ENCODE data around the gene NINJ2. TPM values are rescaled to one million over a fixed set of nuclear protein-coding genes. Genes with fewer than 3 reads are reported as not detected.

The NINJ2 gene
- total and polyA plus RNA-seq, 2 experiments from 2014 or later = 4.9 to 5.2 TPM

- peaks cover 31% of the 10 kb centered on the region for H3K27me3 ChIP-seq (replicated peaks; ENCODE audit: insufficient read depth)
- in situ Hi-C loops (cut with MboI) = no loop called here
- no peaks in the 10 kb centered on the region for H4K20me1 ChIP-seq (ENCODE audit: insufficient read depth)
- no peak for DNase-seq
- H3K9me3 ChIP-seq (ENCODE audit: low read depth) = no peaks in the 10 kb centered on the region
- H3F3A ChIP-seq (ENCODE audit: insufficient read depth) = no peaks in the 10 kb centered on the region
- no peaks in the 10 kb centered on the region for H3K79me2 ChIP-seq (ENCODE audit: insufficient read depth)
- 59 to 62% methylated on average over 10 to 13 of the region's 13 CpGs for WGBS, 2 experiments (ENCODE audit: low coverage in 1 of 2, low lambda C conversion rate in 2 of 2, missing lambda C conversion rate in 2 of 2)
- no peaks in the 10 kb centered on the region for H3K36me3 ChIP-seq (ENCODE audit: low read depth)
- H3K4me3 ChIP-seq = no peak overlapping the region
- no peak overlapping the region for H3K9ac ChIP-seq
- H3K9me2 ChIP-seq (ENCODE audit: insufficient read depth) = no peaks in the 10 kb centered on the region
- peaks cover 5% of the 10 kb centered on the region; the same call in 1 of the 2 replicates for H3K4me1 ChIP-seq (ENCODE audit: insufficient read depth)
- H3K4me2 ChIP-seq (ENCODE audit: unreplicated experiment) = no peak overlapping the region
- peak overlapping the region; percentile 22; the same call in 1 of the 2 replicates for H2AFZ ChIP-seq
- TF ChIP-seq EZH2phosphoT487 (IDR thresholded peaks at IDR 0.05; ENCODE audit: insufficient read depth, low read depth) (no peak), EZH2 (IDR thresholded peaks at IDR 0.05; ENCODE audit: insufficient read depth, poor library complexity, severe bottlenecking) (no peak)
- no peak overlapping the region for H3K27ac ChIP-seq
Observed at GRCh38 chr12:547883-548470, 115.3 kb downstream of the NINJ2 start.

- DNase-seq = peak; percentile 76
- Histone ChIP-seq H3K36me3 (ENCODE audit: low read depth) (no peaks in the 10 kb centered on the region), H4K20me1 (ENCODE audit: insufficient read depth) (no peaks in the 10 kb centered on the region), H2AFZ (peak overlapping the region; percentile 22), H3K9me3 (ENCODE audit: low read depth) (no peaks in the 10 kb centered on the region), H3K27me3 (replicated peaks; ENCODE audit: insufficient read depth) (peaks cover 24% of the 10 kb centered on the region), H3K9ac (no peak overlapping the region), H3K4me2 (ENCODE audit: unreplicated experiment) (peak overlapping the region; percentile 65), H3K9me2 (ENCODE audit: insufficient read depth) (no peaks in the 10 kb centered on the region), H3F3A (ENCODE audit: insufficient read depth) (no peaks in the 10 kb centered on the region), H3K4me1 (ENCODE audit: insufficient read depth) (peaks cover 5% of the 10 kb centered on the region; the same call in 1 of the 2 replicates), H3K27ac (no peak overlapping the region), H3K79me2 (ENCODE audit: insufficient read depth) (no peaks in the 10 kb centered on the region), H3K4me3 (peak overlapping the region; percentile 58)
- WGBS, 2 experiments (ENCODE audit: low coverage in 1 of 2, low lambda C conversion rate in 2 of 2, missing lambda C conversion rate in 2 of 2) = 5 to 9% methylated on average over 37 to 44 of the region's 44 CpGs
- TF ChIP-seq EZH2 (IDR thresholded peaks at IDR 0.05; ENCODE audit: insufficient read depth, poor library complexity, severe bottlenecking) (no peak), EZH2phosphoT487 (IDR thresholded peaks at IDR 0.05; ENCODE audit: insufficient read depth, low read depth) (no peak)
- in situ Hi-C loops (cut with MboI) = no loop called here
Observed at GRCh38 chr12:546920-547845, 116.1 kb downstream of the NINJ2 start.

- no peak for DNase-seq
- Histone ChIP-seq H2AFZ (peak overlapping the region; percentile 22; the same call in 1 of the 2 replicates), H3K4me1 (ENCODE audit: insufficient read depth) (peaks cover 5% of the 10 kb centered on the region; the same call in 1 of the 2 replicates), H4K20me1 (ENCODE audit: insufficient read depth) (no peaks in the 10 kb centered on the region), H3F3A (ENCODE audit: insufficient read depth) (no peaks in the 10 kb centered on the region), H3K9me2 (ENCODE audit: insufficient read depth) (no peaks in the 10 kb centered on the region), H3K27me3 (replicated peaks; ENCODE audit: insufficient read depth) (peaks cover 19% of the 10 kb centered on the region), H3K36me3 (ENCODE audit: low read depth) (no peaks in the 10 kb centered on the region), H3K4me3 (no peak overlapping the region), H3K9ac (no peak overlapping the region), H3K27ac (no peak overlapping the region), H3K9me3 (ENCODE audit: low read depth) (no peaks in the 10 kb centered on the region), H3K79me2 (ENCODE audit: insufficient read depth) (no peaks in the 10 kb centered on the region), H3K4me2 (ENCODE audit: unreplicated experiment) (peak overlapping the region; percentile 65)
- TF ChIP-seq EZH2phosphoT487 (IDR thresholded peaks at IDR 0.05; ENCODE audit: insufficient read depth, low read depth) (no peak), EZH2 (IDR thresholded peaks at IDR 0.05; ENCODE audit: insufficient read depth, poor library complexity, severe bottlenecking) (no peak)
- in situ Hi-C loops (cut with MboI) = no loop called here
- 63 to 64% methylated on average over 34 to 41 of the region's 41 CpGs for WGBS, 2 experiments (ENCODE audit: low coverage in 1 of 2, low lambda C conversion rate in 2 of 2, missing lambda C conversion rate in 2 of 2)
Observed at GRCh38 chr12:546265-546919, 116.9 kb downstream of the NINJ2 start.

- Histone ChIP-seq H3K36me3 (ENCODE audit: low read depth) (no peaks in the 10 kb centered on the region), H2AFZ (no peak overlapping the region), H3F3A (ENCODE audit: insufficient read depth) (no peaks in the 10 kb centered on the region), H3K9me2 (ENCODE audit: insufficient read depth) (no peaks in the 10 kb centered on the region), H3K9me3 (ENCODE audit: low read depth) (no peaks in the 10 kb centered on the region), H3K4me1 (ENCODE audit: insufficient read depth) (peaks cover 5% of the 10 kb centered on the region; the same call in 1 of the 2 replicates), H3K79me2 (ENCODE audit: insufficient read depth) (no peaks in the 10 kb centered on the region), H3K4me2 (ENCODE audit: unreplicated experiment) (no peak overlapping the region), H3K4me3 (no peak overlapping the region), H3K27ac (no peak overlapping the region), H3K27me3 (replicated peaks; ENCODE audit: insufficient read depth) (peaks cover 13% of the 10 kb centered on the region; the same call in 1 of the 2 replicates), H4K20me1 (ENCODE audit: insufficient read depth) (no peaks in the 10 kb centered on the region), H3K9ac (no peak overlapping the region)
- DNase-seq = no peak
- TF ChIP-seq EZH2phosphoT487 (IDR thresholded peaks at IDR 0.05; ENCODE audit: insufficient read depth, low read depth) (no peak), EZH2 (IDR thresholded peaks at IDR 0.05; ENCODE audit: insufficient read depth, poor library complexity, severe bottlenecking) (no peak)
- 77% methylated on average over 6 of the region's 6 CpGs; no CpG with 5 or more reads in 1 of the 2 experiments for WGBS, 2 experiments (ENCODE audit: low coverage in 1 of 2, low lambda C conversion rate in 2 of 2, missing lambda C conversion rate in 2 of 2)
- in situ Hi-C loops (cut with MboI) = no loop called here
Observed at GRCh38 chr12:545835-546234, 117.4 kb downstream of the NINJ2 start.

Data from GM23248 (cell line).